PFSK-1 (cell line): ENCODE measurements around the gene LYPD6.

Experiments
- FOXP2 ChIP-seq: optimal IDR thresholded peaks from 2 replicates; pipeline ENCODE3; 2011; ENCODE audit warnings: borderline replicate concordance, control low read depth, inconsistent platforms; ENCODE audit not compliant: insufficient read depth; ENCODE audit errors: extremely low read length, extremely low read depth
- POLR2AphosphoS5 ChIP-seq: IDR thresholded peaks from 2 replicates; pipeline ENCODE4 v1.6.1; 2012; ENCODE audit warnings: low read depth, mild to moderate bottlenecking, control low read depth, low read length, moderate library complexity
- REST ChIP-seq, 2 experiments: IDR thresholded peaks; 2 replicates each; pipeline versions ENCODE4 v1.6.1 to v1.8.0; 2011 to 2012; ENCODE audit warnings: low read depth in 2 of 2, low read length in 2 of 2, control low read depth in 1 of 2, inconsistent platforms in 1 of 2, mild to moderate bottlenecking in 1 of 2, moderate library complexity in 1 of 2; ENCODE audit not compliant: insufficient read depth in 1 of 2
- SIN3A ChIP-seq: IDR thresholded peaks from 2 replicates; pipeline ENCODE4 v1.6.1; 2012; ENCODE audit warnings: mild to moderate bottlenecking, low read length, moderate library complexity, borderline replicate concordance; ENCODE audit not compliant: insufficient read depth
- TAF1 ChIP-seq: IDR thresholded peaks from 2 replicates; pipeline ENCODE4 v1.6.1; 2012; ENCODE audit warnings: low read length, control low read depth, borderline replicate concordance; ENCODE audit not compliant: insufficient read depth

GRCh38 chr2:149291881-149292280 lies 38.5 kb upstream of the LYPD6 start:
- TF ChIP-seq SIN3A (no peak), POLR2AphosphoS5 (no peak), TAF1 (no peak), REST (IDR thresholded peaks at IDR 0.05; ENCODE audit: insufficient read depth in 1 of 2, low read depth in 2 of 2, low read length in 2 of 2) (no peak), FOXP2 (no peak)
